NCI-H1417 (cell line): ENCODE measurements around the gene UBA7.
"Not testable (repeated sequence)": the region's sequence is repeated elsewhere in the genome, so short reads cannot be mapped to it uniquely, and the experiment has no call there.

Experiments used
- DNase-seq, 3 experiments: peaks; one replicate each; lab custom pipeline; 2025; lab: John Stamatoyannopoulos, UW

Gene UBA7

DNA sequence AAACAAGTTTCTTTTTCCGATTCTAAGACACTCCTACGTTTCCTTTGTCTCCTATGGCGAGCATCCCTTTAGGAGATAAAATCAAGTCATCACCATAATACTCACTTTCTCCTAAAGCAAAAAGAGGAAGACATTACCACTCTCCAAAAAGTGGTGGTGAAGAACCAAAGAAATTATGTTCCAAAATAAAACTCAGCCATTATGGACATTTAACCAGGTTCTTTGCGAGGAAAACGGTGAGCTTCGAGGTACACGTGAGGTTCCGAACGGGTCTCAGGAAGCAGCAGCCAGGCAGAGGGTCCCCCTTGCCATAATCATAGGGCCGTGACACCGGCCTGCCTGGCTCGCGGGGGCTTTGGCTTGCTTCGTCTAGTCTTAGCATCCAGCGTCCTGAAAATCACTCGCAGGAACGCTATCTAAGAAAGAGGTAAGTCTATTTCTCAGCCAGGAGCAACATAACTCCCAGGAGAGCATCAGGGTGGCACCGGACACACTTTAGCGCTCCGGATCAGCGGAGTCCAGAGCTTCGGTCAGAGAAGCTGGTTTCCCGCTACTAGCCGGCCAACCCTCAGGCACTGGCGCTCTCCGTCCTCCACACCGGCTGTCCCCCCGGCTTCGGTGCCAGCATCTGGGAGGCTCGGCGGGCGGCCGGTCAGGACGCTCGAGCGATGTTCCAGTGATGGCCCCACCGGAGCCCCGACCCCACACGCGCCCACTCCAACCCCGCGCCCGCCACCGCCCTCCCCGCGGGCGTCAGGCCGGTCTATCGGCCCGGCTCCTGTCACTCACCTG is 28.0 kb downstream of the UBA7 start:
- peak in 2 of 3 experiments; percentile 39 to 59 for DNase-seq

DNA sequence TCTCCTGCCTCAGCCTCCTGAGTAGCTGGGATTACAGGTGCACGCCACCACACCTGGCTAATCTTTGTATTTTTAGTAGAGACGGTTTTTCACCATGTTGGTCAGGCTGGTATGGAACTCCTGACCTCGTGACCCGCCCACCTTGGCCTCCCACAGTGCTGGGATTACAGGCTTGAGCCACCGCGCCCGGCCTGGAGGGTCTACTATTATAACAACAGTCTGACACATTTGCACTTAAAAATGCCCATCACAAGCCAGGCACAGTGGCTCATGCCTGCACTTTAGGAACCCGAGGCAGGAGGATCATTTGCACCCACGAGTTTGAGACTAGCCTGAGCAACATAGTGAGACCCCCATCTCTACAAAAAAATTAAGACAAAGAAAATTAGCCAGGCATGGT is 31.5 kb downstream of the UBA7 start:
- not testable (repeated sequence) for DNase-seq

DNA sequence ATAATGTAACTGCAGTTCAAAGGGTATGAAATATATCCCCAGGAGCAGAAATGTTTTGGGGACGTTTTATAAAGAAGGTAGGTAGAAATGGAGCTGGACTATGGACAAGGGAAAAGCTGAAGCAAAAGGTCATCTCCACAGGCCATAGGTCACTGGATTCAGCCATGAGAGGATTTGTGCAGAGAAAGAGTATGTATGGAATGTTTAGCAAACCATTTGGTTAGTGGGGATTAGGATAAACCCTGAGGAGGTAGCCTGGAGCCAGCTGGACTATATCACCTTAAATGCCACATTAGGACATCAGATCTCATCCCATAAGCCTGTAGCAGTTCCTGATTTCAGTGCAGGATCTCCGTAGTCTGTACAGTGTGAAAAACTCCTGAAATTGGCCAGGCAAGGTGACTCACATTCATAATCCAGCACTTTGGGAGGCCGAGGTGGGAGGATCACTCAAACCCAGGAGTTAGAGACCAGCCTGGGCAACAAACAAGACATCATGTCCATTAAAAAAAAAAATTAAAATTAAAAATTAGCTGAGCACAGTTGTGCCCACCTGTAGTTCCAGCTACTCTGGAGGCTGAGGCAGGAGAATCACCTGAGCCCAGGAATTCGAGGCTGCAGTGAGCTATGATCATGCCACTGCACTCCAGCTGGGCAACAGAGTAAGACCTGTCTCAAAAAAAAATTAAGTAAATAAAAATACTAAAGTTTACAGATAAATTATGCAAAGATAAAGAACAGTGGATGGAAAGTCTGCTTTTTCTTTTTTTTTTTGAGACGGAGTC is 32.1 kb downstream of the UBA7 start:
- no peak for DNase-seq

DNA sequence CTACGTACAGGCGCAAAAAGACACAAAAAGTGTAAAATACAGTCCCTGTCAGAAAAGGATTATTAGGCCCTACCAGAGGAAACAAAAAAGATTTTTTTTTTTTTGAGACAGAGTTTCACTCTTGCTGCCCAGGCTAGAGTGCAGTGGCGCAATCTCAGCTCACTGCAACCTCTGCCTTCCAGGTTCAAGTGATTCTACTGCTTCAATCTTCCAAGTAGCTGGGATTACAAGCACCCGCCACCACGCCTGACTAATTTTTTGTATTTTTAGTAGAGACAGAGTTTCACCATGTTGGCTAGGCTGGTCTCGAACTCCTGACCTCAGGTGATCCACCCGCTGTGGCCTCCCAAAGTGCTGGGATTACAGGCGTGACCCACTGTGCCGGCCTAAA is 32.8 kb downstream of the UBA7 start:
- DNase-seq: not testable (repeated sequence)

DNA sequence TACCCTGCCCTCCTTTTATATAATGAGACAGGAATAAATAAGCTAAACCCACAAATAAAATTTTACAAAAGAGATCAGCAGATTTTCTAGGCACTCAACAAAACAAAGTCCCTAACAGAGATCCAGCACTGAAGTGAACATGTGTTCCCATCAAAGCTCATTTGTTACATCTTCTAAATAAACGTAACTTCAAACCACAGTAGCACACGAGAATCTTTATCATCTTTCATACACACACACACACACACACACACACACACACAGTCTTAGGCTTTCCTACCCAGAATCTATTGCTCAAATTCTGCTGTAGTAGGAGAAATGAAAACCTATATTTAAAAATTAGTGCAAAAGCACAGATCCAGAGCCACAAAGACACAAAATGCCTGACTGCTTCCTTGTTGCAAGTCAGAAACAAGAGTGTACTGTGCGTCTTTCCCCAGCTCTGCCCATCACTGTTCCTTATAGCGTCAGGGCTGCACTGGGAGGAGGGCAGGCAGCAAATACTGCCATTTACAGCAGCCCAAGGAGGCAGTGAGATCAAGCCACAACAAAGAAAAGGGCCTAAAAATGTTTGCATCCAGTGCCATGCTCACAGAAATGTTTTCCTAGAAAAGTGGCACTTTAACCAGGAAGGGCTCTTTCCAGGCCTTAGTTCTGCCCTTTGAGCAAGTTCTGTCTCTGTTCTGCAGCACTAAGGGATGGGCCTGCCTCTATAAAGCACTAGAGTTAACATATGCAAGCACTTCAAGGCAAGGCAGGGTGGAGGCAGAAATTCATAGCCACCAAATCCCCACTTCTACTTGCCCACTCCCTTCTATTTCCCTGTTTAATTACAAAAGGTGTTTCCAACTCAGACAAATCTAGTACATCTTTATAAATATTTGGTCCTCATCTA is 33.4 kb downstream of the UBA7 start:
- DNase-seq: no peak

DNA sequence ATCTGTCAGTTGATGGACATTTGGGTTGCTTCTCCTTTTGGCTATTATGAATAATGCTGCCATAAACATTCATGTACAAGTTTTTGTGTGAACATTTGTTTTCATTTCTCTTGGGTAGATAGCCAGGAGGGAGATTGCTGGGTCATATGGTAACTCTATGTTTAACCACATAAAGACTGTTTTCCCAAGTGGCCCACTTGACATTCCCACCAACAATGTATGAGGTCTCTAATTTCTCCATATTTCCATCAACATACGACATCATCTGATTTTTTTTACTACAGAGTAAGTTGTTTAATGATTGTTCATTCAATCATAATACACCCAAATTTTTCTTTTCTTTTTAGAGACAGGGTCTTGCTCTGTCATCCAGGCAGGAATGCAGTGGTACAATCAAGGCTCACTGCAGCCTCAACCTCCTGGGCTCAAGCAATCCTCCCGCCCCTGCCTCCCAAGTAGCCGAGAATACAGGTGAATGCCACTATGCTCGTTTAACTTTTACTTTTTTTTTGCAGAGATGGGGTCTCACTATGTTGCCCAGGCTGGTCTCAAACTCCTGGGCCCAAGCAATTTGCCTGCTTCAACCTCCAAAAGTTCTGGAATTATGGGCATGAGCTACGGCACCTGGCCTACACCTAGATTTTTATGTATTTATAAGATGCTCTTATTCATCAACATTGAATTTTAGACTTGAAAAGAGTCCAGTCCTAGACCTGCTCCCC is 34.2 kb downstream of the UBA7 start:
- DNase-seq: no peak

DNA sequence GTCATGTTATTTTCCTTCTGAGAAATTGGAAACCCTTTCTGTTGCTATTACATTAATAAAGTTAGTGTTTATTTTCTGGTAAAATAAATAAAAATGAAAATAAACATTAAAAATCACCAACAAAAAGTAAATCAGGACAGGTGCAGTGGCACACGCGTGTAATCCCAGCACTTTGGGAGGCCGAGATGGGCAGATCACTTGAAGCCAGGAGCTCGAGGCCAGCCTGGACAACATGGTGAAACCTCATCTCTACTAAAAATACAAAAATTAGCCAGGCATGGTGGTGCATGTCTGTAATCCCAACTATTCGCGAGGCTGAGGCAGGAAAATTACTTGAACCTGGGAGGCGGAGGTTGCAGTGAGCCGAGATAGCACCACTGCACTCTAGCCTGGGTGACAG is 37.7 kb downstream of the UBA7 start:
- not testable (repeated sequence) for DNase-seq

DNA sequence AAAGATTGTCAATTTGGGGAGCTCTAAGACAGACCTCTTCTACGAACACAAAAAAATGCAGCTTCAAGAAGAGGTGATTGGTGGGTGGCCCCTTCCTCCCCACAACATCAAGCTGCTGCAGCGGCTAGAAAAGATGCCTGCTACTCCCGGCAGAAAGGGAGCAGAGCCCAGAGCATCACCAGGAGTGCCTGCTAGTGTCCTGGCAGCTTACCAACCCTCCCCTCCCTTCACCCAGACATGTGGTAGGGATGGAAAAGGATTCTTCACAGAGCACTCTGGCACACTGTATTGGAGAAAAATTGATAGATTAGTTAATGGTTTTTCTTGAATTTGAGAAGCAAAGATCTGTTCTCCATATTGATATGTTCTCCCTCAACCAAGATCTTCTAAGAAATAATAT is 38.2 kb downstream of the UBA7 start:
- DNase-seq: no peak

DNA sequence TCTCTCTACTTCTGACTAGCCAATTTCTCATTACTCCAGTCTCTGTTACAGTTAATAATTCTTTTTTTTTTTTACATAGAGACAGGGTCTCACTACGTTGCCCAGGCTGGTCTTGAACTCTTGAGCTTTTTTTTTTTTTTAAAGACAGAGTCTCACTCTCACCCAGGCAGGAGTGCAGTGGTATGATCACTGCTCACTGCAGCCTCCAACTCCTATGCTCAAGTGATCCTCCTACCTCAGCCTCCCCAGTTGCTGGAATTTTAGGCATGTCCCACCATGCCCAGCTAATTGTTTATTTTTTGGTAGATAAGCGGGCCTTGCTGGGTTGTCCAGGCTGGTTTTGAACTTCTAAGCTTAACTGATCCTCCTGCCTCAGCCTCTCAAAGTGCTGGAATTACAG is 41.0 kb downstream of the UBA7 start:
- DNase-seq: no peak

DNA sequence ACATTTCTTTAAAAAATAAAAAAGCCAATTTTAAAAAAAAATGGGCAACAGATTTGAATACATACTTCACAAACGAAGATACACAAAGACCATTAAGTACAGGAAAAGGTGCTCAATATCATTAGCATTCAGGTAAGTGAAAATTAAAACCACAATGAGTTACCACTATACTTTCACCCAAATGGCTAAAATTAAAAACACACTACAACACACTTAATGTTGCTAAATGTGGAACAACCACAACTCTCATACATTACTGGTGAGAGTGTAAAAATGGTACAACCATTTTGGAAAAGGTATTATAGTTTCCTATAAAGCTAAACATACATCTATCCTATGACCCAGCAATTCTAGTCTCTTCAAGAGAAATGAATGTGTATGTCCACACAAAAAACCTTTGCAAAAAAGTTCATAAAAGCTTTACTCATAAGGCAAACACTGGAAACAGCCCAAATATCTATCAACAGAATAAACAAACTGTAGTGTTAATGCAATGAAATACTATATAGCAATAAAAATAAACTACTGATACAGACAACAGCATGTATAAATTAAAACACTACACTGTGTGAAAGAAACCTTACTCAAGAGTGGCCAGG is 42.3 kb downstream of the UBA7 start:
- no peak for DNase-seq

DNA sequence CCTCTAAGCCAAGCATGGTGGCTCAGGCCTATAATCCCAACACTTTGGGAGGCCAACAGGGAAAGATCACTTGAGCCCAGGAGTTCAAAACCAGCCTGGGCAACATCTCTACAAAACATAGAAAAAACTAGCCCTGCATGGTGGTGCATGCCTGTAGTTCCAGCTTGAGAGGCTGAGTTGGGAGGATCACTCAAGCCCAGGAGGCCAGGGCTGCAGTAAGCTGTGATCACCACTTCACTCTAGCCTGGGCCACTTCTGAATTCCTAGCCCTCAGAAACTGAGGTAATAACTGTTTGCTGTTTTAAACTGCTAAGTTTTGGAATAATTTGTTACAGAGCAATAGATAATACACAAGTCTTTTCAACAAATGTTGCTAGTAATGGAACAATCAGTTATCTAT is 43.8 kb downstream of the UBA7 start:
- DNase-seq: no peak

DNA sequence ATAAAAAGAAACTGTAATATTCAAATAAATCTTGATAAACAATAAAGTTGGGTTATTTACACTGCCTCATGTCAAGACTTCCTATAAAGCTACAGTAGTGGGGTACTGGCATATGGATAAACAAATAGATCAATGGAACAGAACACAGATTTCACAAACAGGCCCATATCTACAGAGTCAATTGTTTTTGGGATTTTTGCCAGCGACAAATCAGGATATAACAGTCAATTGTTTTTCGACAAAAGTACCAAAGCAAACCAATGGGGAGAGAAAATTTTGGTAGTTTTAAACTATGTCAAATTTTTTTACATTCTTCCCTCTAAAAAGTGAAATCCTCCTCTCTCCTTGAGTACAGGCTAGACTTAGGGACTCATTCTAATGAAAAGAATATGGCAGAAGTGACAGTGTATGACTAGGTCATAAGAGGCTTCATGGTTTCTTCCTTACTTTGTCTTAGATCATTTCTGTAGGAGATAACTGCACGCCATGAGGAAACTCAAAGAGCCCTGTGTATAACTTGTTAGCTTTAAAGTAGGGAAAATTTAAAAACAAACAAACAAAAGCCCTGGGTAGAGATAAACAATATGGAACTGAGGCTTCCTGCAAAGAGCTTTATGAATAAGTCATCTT is 44.4 kb downstream of the UBA7 start:
- no peak for DNase-seq

DNA sequence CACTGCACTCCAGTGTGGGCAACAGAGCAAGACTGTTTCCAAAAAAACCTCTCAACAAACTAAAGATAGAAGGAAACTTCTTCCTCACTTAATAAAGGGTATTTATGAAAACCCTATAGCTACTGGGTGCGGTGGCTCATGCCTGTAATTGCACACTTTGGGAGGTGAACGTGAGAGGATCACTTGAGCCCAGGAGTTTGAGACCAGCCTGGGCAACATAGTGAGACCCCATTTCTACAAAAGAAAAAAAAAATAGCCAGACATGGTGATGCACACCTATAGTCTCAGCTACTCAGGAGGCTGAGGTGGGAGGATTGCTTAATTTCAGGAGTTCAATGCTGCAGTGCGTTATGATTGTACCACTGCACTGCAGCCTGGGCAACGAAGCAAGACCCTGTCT is 49.8 kb downstream of the UBA7 start:
- DNase-seq: no peak

DNA sequence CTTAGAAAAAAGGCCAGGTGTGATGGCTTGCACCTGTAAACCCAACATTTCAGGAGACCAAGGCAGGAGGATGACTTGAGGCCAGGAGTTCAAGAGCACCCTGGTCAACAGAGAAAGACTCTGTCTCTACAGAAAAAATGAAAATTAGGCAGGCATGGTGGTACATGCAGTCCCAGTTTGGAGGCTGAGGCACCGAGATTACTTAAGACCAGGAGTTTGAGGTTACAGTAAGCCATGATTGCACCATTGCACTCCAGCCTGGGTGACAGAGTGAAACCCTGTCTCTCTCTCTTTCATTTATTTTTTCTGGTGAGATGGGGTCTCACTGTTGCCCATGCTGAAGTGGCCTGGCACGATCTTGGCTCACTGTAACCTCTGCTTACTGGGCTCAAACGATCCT is 52.1 kb downstream of the UBA7 start:
- no peak for DNase-seq

DNA sequence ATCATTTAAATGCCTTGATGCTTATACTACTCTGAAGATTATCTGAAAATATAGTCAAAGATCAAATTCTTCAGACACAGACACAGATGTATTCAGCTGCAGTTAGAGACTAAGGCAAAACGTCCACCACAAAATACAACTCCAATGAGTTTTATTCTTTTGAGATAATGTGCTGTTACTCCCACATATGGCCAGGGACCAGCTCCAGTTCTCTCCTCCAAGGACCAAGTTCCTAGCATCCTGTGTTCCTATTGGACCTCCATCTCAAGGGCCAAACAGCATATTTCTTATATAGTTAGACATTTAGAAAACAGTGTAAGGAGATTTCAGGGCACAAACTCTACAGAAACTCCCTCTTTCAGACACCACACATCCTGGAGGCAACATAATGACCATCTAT is 54.5 kb downstream of the UBA7 start:
- DNase-seq: no peak

DNA sequence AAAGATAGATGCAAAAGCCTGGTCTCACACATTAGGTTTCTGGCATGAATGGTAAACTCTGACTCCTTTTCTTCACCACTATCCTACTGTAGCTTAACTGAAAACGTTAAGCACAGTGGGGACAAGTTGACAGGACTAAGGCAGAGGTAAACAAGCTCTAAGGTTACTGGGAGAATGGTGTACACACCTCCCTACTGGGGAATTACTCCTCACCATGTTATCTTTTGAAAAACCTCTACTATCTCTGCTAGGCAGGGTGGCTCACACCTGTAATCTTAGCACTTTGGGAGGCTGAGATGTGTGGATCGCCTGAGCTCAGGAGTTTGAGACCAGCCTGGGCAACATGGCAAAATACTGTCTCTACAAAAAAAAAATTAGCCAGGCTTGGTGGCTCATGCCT is 56.6 kb downstream of the UBA7 start:
- DNase-seq: no peak

DNA sequence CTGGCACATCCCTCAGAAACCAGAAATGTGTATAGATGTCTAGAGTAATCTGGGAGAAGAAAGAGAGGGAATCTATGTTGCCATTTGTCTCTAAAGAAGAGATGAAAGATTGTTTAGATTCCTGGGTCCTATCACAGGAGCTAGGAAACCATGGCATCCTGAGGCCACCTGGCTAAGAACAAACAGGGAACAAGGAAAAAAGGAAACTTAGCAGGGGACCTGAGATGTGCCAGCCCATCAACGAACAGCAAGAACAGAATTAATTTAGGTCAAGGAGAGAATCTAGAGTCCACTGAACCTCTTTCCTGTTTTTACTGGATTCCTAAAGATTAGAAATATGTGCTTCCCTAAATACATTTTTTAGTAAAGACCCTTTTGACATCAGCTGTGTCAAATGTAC is 57.7 kb downstream of the UBA7 start:
- no peak for DNase-seq
